Lung (tissue), 12 donors: ENCODE data around the gene ALPI. TPM values are rescaled to one million over a fixed set of nuclear protein-coding genes. Genes with fewer than 3 reads are reported as not detected.

ENCODE experiments used
- ATAC-seq: fragments of 200-7000 bp; cut with Tn5 transposase; one replicate; pipeline ENCODE4 v1.9.1; 2020; ENCODE audit warnings: moderate number of reproducible peaks; ENCODE audit not compliant: insufficient read depth, low FRiP score
- DNase-seq, 3 donors: peaks; one replicate each; pipeline ENCODE4 v3.0.0-alpha.2; 2013 to 2017
- H3K27ac ChIP-seq, 2 donors: one replicate each; pipeline ENCODE4 v1.5.1; 2013; ENCODE audit warnings: mild to moderate bottlenecking in 2 of 2, moderate library complexity in 2 of 2, control low read depth in 1 of 2, inconsistent platforms in 1 of 2, low read depth in 1 of 2, low read length in 1 of 2
- H3K27me3 ChIP-seq, 3 donors: one replicate each; pipeline ENCODE4 v1.5.1; 2013; ENCODE audit warnings: low read length in 2 of 3; ENCODE audit not compliant: control insufficient read depth in 3 of 3, insufficient read depth in 3 of 3
- H3K36me3 ChIP-seq, 4 donors: one replicate each; pipeline ENCODE4 v1.5.1; 2013; ENCODE audit warnings: low read length in 4 of 4, mild to moderate bottlenecking in 1 of 4, moderate library complexity in 1 of 4; ENCODE audit not compliant: control insufficient read depth in 4 of 4, insufficient read depth in 4 of 4
- H3K4me1 ChIP-seq, 5 donors: one replicate each; pipeline ENCODE4 v1.5.1; 2013; ENCODE audit warnings: low read length in 5 of 5, mild to moderate bottlenecking in 2 of 5, moderate library complexity in 1 of 5; ENCODE audit not compliant: control insufficient read depth in 5 of 5, insufficient read depth in 5 of 5
- H3K4me3 ChIP-seq: one replicate; pipeline ENCODE4 v1.5.1; 2013; ENCODE audit warnings: mild to moderate bottlenecking, control low read depth, moderate library complexity
- H3K9ac ChIP-seq, 2 donors: one replicate each; pipeline ENCODE4 v1.5.1; 2013; ENCODE audit warnings: low read length in 2 of 2, control low read depth in 1 of 2; ENCODE audit not compliant: insufficient read depth in 1 of 2
- H3K9me3 ChIP-seq, 4 donors: one replicate each; pipeline ENCODE4 v1.5.1; 2013; ENCODE audit warnings: low read length in 3 of 4, mild to moderate bottlenecking in 1 of 4, moderate library complexity in 1 of 4; ENCODE audit not compliant: control insufficient read depth in 4 of 4, insufficient read depth in 3 of 4
- CTCF ChIP-seq: IDR thresholded peaks from 2 replicates; pipeline ENCODE4 v1.5.1; 2012; ENCODE audit warnings: mild to moderate bottlenecking; ENCODE audit errors: control extremely low read depth, extremely low read depth
- WGBS, 2 donors: extraction: QIAGEN DNeasy Blood & Tissue Kit; methylation state at CpG; one replicate each; pipeline ENCODE4 v1.1.7; 2013; 5-methylcytosine and 5-hydroxymethylcytosine counted together
- polyA plus RNA-seq, 2 donors: library from polyadenylated mRNA; stranded (reverse); fragments of 200-250 nt; gene quantifications; one replicate each; pipeline ENCODE4 v1.2.1, GENCODE V29; 2013
- total RNA-seq, 2 donors: library from RNA; depleted of rRNA in 1 of 2; stranded (reverse); fragments of >200 nt in 1 of 2; gene quantifications; one replicate each; pipeline ENCODE4 v1.2.1, GENCODE V29; 2014 to 2021
- donor health status: control.
- donor health status: control.
- donor health status: Bipolar disorder and iron deficiency.
- donor health status: healthy.
- donor health status: DM: yes; HTN: yes; CAD: no.

Gene ALPI
- total and polyA plus RNA-seq, 4 donors = not detected

GRCh38 chr2:232492236-232492848 is 36.4 kb downstream of the ALPI start:
- Histone ChIP-seq H3K27ac (no peak overlapping the region), H3K9me3 (peaks cover 0 to 3% (median 0%) of the 10 kb centered on the region in 4 donors), H3K4me3 (no peak overlapping the region), H3K36me3 (no peaks in the 10 kb centered on the region), H3K9ac (no peak overlapping the region), H3K27me3 (peaks cover 0 to 24% (median 3%) of the 10 kb centered on the region in 3 donors), H3K4me1 (peaks cover 0 to 2% (median 0%) of the 10 kb centered on the region in 5 donors)
- DNase-seq = no peak
- WGBS, 2 donors = 74 to 76% methylated on average over 8 of the region's 8 CpGs
- ATAC-seq = no peak
- no peak for TF ChIP-seq CTCF

GRCh38 chr2:232492963-232493700 is 37.2 kb downstream of the ALPI start:
- TF ChIP-seq CTCF = no peak
- Histone ChIP-seq H3K27me3 (peaks cover 0 to 22% (median under 1%) of the 10 kb centered on the region in 3 donors), H3K9ac (no peak overlapping the region), H3K36me3 (no peaks in the 10 kb centered on the region), H3K4me1 (no peaks in the 10 kb centered on the region), H3K4me3 (no peak overlapping the region), H3K27ac (no peak overlapping the region), H3K9me3 (peaks cover 0 to 3% (median 0%) of the 10 kb centered on the region in 4 donors)
- ATAC-seq (no peak), DNase-seq (no peak)
- WGBS, 2 donors = 85 to 92% methylated on average over 24 of the region's 24 CpGs

- H3K4me1 ChIP-seq = no peaks in the 10 kb centered on the region
- H3K9ac ChIP-seq = no peak overlapping the region
- WGBS, 2 donors = 79 to 86% methylated on average over 10 of the region's 10 CpGs
- H3K27me3 ChIP-seq = peaks cover 0 to 17% (median 2%) of the 10 kb centered on the region in 3 donors
- H3K27ac ChIP-seq = no peak overlapping the region
- H3K4me3 ChIP-seq = no peak overlapping the region
- TF ChIP-seq CTCF = no peak
- no peak for ATAC-seq
- H3K36me3 ChIP-seq = no peaks in the 10 kb centered on the region
- no peak for DNase-seq
- H3K9me3 ChIP-seq = peaks cover 0 to 3% (median 0%) of the 10 kb centered on the region in 4 donors
Observed at GRCh38 chr2:232493701-232494474, 37.9 kb downstream of the ALPI start.
